Astrocyte of the spinal cord (primary cell): Measurements from ENCODE around the gene CBX4.

ENCODE experiments used
- DNase-seq: peaks from one replicate; pipeline ENCODE4 v3.0.0; 2011; ENCODE audit warnings: low read depth, low spot score
- H3K4me3 ChIP-seq: 2 replicates; pipeline ENCODE4 v1.5.1; 2011; ENCODE audit warnings: low read depth, mild to moderate bottlenecking, low read length, moderate library complexity
- in situ Hi-C: cut with HindIII; loops from 2 replicates; pipeline ENCODE4 v1.10.0; 2017; ENCODE audit warnings: low sequenced_read_pairs
- TF ChIP-seq, protein P1 (sequence below): IDR thresholded peaks from 2 replicates; pipeline ENCODE4 v1.5.1; 2012; ENCODE audit warnings: low read depth, mild to moderate bottlenecking, low read length, inconsistent platforms

The CBX4 gene

DNA sequence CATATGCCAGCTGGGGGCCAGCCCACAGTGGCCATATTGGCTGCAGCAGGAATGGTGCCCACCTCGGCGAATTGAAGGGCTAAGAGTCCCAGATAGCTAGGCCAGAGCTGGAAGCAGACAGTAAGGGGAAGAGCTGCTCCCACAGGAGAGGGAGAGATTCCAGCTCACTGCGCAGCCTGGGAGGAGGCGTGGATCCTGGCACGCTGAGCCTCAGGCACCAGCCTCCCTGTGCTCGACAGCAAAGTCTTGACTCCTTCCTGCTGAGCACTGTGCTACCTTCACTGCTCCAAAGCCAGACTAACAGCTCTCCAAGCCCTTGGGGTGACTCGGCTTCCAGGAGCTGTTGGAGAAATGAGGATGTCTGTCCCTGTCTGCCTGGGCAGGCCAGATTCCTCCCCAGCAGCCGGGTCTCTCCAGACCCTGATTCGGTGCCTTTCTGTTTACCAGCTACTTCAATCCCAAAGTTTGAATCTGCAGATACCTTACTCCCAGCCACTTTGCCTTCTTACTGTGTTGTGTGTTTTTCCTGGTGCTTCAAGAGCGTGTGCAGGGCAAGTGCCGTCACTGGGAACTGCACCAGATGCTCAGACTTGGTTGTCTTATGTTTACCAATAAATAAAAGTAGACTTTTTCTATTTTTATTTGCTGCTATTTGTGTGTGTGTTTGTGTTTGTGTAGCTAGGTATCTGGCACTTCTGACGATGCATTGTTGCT, 52.2 kb downstream of the CBX4 start:
- no peak overlapping the region for H3K4me3 ChIP-seq
- in situ Hi-C loops: loop anchor here (25.0 kb wide), 1 partner anchor 200 kb away; no protein-coding TSS in a partner anchor
- no peak for DNase-seq
- TF ChIP-seq, protein P1, sequence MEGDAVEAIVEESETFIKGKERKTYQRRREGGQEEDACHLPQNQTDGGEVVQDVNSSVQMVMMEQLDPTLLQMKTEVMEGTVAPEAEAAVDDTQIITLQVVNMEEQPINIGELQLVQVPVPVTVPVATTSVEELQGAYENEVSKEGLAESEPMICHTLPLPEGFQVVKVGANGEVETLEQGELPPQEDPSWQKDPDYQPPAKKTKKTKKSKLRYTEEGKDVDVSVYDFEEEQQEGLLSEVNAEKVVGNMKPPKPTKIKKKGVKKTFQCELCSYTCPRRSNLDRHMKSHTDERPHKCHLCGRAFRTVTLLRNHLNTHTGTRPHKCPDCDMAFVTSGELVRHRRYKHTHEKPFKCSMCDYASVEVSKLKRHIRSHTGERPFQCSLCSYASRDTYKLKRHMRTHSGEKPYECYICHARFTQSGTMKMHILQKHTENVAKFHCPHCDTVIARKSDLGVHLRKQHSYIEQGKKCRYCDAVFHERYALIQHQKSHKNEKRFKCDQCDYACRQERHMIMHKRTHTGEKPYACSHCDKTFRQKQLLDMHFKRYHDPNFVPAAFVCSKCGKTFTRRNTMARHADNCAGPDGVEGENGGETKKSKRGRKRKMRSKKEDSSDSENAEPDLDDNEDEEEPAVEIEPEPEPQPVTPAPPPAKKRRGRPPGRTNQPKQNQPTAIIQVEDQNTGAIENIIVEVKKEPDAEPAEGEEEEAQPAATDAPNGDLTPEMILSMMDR: no peak

DNA sequence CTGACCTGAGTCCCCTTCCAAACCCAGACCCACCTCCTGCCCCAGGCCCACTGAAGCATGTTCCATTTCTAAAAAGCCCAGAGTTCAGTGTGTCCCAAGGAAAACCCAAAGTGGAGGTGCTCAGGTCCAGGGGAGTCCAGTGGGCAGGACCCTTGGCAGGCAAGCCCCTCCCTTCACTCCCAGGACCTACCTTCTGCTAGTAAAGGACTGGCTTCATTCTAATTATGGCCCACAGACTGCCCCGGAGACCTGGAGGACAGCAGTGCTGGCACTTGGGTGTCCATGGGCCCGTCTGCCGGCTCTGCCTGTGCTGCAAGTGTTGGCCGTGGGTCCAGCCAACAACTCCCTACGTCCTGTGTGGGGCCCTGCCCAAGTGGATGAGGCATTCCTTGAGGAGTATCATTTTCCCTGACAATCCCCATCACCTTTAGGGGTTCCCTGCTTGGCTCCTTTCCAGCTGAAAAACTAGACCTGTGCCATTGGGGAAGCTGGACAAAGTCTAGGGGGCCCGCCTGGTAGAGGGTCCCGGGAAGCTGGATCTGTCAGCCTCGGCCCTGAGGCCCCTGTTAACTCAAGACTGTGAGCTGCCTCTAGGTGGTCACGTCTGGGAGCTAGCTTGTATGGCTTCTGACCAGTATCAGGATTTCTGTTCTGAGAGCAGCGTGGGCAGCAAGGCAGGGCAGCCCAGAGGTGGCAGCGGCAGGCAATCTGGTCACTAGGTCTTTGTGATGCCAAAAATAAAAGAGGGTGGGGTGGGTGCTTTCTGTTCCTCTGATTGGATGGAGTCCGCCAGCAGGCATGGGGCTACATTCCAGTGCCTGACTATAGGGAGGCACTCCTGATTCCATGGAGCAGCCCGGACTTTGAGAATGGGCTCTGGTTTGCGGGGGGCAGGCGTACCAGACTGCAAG, 53.1 kb downstream of the CBX4 start:
- no peak for DNase-seq
- TF ChIP-seq, protein P1: no peak
- no peak overlapping the region for H3K4me3 ChIP-seq
- in situ Hi-C loops: loop anchor here (25.0 kb wide), 1 partner anchor 201 kb away; no protein-coding TSS in a partner anchor

DNA sequence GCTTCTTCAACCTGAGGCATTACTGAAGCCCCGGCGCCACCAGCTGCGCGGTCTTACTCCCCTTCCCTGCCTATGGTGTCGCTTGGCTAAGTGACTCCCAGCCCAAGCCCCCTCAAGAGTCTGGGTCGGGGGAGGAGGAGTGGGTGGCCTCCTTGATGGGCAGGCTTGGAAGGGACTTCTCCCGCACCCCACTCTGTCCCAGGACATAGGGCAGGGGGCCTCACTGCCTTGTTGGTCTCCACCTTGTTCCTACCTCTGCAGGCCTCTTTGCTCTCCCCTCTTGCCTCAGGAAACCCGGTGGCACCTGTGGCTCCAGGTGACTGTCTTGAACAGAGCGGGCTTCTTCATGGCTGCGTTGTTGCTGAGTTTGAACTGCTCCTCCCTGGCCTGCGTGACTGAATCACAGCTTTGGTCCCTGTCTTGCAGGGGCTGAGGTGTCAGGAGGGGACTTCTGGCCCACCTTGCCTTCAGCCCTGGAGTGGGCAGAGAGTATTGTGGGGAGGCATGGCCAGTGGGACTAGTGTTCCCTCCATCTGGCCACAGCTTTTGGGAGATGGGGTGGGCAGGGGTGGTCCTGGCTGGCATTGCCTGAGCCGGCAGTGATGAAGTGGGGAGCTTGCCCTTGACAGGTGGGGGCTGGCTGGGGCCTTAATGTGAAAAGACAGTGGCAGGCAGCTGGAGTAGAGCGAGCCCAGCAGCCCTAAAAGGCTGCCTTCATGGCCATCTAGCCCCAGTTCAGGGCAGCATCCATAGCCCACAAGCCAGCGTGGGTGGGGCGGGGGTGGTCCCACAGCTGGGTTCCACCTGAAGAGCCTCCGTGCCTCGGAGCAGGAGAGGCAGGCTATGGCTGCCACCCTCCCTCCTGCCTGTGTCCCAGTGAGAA, 54.0 kb downstream of the CBX4 start:
- in situ Hi-C loops: loop anchor here (25.0 kb wide), 1 partner anchor 202 kb away; no protein-coding TSS in a partner anchor
- TF ChIP-seq, protein P1: no peak
- H3K4me3 ChIP-seq: no peak overlapping the region
- DNase-seq: no peak

DNA sequence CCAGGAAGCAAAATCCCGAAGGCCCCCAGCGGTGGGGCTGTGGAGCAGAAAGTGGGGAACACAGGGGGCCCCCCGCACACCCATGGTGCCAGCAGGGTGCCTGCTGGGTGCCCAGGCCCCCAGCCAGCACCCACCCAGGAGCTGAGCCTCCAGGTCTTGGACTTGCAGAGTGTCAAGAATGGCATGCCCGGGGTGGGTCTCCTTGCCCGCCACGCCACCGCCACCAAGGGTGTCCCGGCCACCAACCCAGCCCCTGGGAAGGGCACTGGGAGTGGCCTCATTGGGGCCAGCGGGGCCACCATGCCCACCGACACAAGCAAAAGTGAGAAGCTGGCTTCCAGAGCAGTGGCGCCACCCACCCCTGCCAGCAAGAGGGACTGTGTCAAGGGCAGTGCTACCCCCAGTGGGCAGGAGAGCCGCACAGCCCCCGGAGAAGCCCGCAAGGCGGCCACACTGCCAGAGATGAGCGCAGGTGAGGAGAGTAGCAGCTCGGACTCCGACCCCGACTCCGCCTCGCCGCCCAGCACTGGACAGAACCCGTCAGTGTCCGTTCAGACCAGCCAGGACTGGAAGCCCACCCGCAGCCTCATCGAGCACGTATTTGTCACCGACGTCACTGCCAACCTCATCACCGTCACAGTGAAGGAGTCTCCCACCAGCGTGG, 54.8 kb downstream of the CBX4 start:
- in situ Hi-C loops: loop anchor here (25.0 kb wide), 1 partner anchor 203 kb away; no protein-coding TSS in a partner anchor
- no peak overlapping the region for H3K4me3 ChIP-seq
- TF ChIP-seq, protein P1: no peak
- DNase-seq: no peak

DNA sequence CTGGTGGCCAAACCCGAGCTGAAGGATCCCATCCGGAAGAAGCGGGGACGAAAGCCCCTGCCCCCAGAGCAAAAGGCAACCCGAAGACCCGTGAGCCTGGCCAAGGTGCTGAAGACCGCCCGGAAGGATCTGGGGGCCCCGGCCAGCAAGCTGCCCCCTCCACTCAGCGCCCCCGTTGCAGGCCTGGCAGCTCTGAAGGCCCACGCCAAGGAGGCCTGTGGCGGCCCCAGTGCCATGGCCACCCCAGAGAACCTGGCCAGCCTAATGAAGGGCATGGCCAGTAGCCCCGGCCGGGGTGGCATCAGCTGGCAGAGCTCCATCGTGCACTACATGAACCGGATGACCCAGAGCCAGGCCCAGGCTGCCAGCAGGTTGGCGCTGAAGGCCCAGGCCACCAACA, 55.3 kb downstream of the CBX4 start:
- TF ChIP-seq, protein P1: no peak
- no peak for DNase-seq
- no peak overlapping the region for H3K4me3 ChIP-seq
- in situ Hi-C loops: loop anchor here (25.0 kb wide), 1 partner anchor 203 kb away; no protein-coding TSS in a partner anchor
